GM12865 (cell line): ENCODE data around the gene AAMP.
A peak's percentile ranks its signal among the peaks of the same experiment; 100 is the strongest.

Source experiments
- DNase-seq: peaks from one replicate; pipeline ENCODE4 v3.0.0; 2010; ENCODE audit warnings: low read depth
- H3K4me3 ChIP-seq: 2 replicates; pipeline ENCODE4 v1.5.1; 2011; ENCODE audit warnings: mild to moderate bottlenecking, low read depth, low read length, control low read depth
- CTCF ChIP-seq: IDR thresholded peaks from 2 replicates; pipeline ENCODE4 v1.5.1; 2011; ENCODE audit warnings: low read length, control low read depth, low read depth, inconsistent platforms; ENCODE audit not compliant: insufficient read depth; ENCODE audit errors: missing control alignments

Gene AAMP

DNA sequence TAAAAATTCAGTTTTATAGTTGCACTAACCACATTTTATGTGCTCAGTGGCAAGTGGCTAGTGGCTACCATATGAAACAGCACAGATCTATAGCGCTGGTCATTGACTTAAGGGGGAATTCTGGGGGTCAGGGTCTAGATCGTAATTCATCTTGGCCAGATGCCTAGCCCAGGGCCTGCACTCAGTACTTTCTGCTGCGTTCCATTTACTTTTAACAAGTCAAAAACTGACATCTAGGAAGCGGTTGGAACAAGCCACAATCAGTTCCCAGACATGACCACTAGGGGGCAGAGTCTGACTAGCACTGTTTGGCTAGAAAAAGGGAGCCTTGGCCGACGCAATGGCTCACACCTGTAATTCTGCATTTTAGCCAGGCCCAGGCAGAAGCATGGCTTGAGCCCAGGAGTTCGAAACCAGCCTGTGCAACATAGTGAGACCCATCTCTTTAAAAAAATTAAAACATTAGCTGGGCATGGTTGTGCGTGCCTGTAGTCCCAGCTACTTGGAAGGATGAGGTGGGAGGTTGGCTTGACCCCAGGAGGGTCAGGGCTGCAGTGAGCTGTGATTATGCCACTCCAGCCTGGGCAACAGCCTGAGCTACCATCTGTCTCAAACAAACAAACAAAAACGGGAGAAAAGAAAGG, 31.4 kb upstream of the AAMP start:
- H3K4me3 ChIP-seq = no peak overlapping the region
- peak; percentile 91 for TF ChIP-seq CTCF
- DNase-seq = peak; percentile 93

DNA sequence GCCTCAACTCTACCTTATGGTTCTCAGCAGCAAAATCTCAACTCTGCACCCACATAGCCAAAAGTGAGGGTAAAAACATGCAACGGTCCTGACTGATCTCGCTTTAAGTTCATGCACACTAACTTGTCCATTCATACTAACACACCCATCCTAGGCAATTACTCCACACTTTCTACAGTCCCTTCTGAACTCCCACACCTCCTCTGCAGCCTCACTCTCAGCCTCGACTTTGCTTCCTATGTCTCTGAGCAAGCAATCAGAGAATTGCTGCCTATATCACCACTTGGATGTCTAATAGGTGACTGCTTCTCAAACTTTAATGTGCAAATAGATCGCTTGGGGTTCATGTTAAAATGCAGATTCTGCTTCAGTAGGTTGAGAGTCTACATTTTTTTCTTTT, 30.2 kb upstream of the AAMP start:
- TF ChIP-seq CTCF = no peak
- H3K4me3 ChIP-seq = no peak overlapping the region
- DNase-seq = no peak

- DNase-seq = no peak
- no peak for TF ChIP-seq CTCF
- no peak overlapping the region for H3K4me3 ChIP-seq
These were observed 28.5 kb upstream of the AAMP start for GRCh38 chr2:218298314-218298875.

DNA sequence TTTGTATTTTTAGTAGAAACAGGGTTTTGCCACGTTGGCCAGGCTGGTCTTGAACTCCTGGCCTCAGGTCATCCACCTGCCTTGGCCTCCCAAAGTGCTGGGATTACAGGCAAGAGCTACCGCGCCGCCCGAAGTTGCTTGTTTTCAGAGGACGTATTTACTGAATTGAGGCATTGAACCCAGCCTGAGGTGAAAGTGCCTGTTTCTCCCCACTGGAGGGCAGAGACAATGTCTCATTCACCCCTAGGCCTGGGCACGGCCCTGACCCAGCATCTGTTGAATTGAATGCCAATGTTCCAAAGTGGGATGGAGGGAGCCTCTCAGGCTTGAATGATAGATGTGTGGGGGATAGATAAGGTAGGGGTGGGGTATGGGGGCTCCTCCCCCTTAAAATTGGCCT, 26.9 kb upstream of the AAMP start:
- no peak for DNase-seq
- H3K4me3 ChIP-seq = no peak overlapping the region
- no peak for TF ChIP-seq CTCF

- no peak overlapping the region for H3K4me3 ChIP-seq
- no peak for DNase-seq
- no peak for TF ChIP-seq CTCF
These were observed 26.3 kb upstream of the AAMP start for GRCh38 chr2:218296200-218296599.

GRCh38 chr2:218295029-218295428, 25.1 kb upstream of the AAMP start:
- no peak for DNase-seq
- no peak overlapping the region for H3K4me3 ChIP-seq
- TF ChIP-seq CTCF = no peak
